NK-92 (cell line): Measurements from ENCODE around the gene PLS1.

Source experiments
- DNase-seq: peaks from one replicate; lab custom pipeline; 2025; ENCODE audit not compliant: unreplicated experiment; lab: John Stamatoyannopoulos, UW

PLS1 gene

DNA sequence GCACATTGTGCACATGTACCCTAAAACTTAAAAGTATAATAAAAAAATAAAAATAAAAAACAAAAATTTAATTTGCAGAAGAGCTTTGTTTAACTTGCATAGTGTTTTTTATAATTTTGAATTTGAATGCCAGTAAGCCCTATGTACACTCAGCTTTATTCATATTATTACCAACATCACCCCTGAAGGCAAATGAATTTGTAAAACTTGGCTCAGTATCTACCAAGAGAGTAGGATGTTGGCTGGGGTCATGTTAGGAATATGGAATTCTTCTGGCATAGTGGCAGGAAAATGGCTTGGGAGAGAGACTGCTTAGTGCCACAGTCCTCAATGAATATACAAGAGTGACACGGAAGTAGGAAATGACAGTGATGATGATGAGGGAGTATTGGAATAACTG lies 158.3 kb downstream of the PLS1 start:
- DNase-seq: no peak
